Fibroblast of skin of scalp (primary cell): ENCODE data around the gene TUT1. TPM values are rescaled to one million over a fixed set of nuclear protein-coding genes. Genes with fewer than 3 reads are reported as not detected.
"Not testable (repeated sequence)": the region's sequence is repeated elsewhere in the genome, so short reads cannot be mapped to it uniquely, and the experiment has no call there.

Source experiments
- DNase-seq: peaks from one replicate; pipeline ENCODE4 v3.0.0-alpha.2; 2013
- polyA plus RNA-seq, 2 experiments: library from polyadenylated mRNA; unstranded; fragments of 120-200 nt; gene quantifications; one replicate each; pipeline ENCODE4 v1.2.1, GENCODE V29; 2013; ENCODE audit not compliant: insufficient read length in 2 of 2

The TUT1 gene
- 12.6 TPM for polyA plus RNA-seq (2013, experiment 1 of 2; ENCODE audit: insufficient read length)
- polyA plus RNA-seq (2013, experiment 2 of 2; ENCODE audit: insufficient read length): 13.3 TPM

GRCh38 chr11:62591448-62592145 is at the start of gene TUT1:
Gene TUT1, minus strand, starts transcription at chr11:62591523. Its CDS starts 38 bp downstream, at chr11:62591485.
- peak; percentile 99 for DNase-seq

- DNase-seq: no peak
These were observed 41.2 kb upstream of the TUT1 start for GRCh38 chr11:62632492-62632891.

- DNase-seq: no peak
These were observed 36.4 kb upstream of the TUT1 start for GRCh38 chr11:62627713-62628112.

- DNase-seq: no peak
These were observed 31.3 kb upstream of the TUT1 start for GRCh38 chr11:62622476-62623089.

- DNase-seq: peak; percentile 98
These were observed 30.5 kb upstream of the TUT1 start, which contains the start of gene B3GAT3 for GRCh38 chr11:62621567-62622470. Gene B3GAT3, minus strand, starts transcription at chr11:62621986. Its CDS starts 39 bp downstream, at chr11:62621947.

- DNase-seq: no peak
These were observed 29.8 kb upstream of the TUT1 start for GRCh38 chr11:62621027-62621566.

- DNase-seq: not testable (repeated sequence)
These were observed 25.6 kb upstream of the TUT1 start for GRCh38 chr11:62616957-62617356.

GRCh38 chr11:62615521-62615920 is 24.2 kb upstream of the TUT1 start:
- no peak for DNase-seq

GRCh38 chr11:62614275-62614674 is 23.0 kb upstream of the TUT1 start:
- DNase-seq: no peak

GRCh38 chr11:62613291-62613778 is 22.0 kb upstream of the TUT1 start:
- DNase-seq: no peak

- DNase-seq: peak; percentile 88
These were observed 21.3 kb upstream of the TUT1 start, which contains the start of the genes EML3 and ROM1 for GRCh38 chr11:62612366-62613290. Gene EML3, minus strand, starts transcription at chr11:62612775. Its CDS starts 318 bp downstream, at chr11:62612457. Gene ROM1, plus strand, starts transcription at chr11:62613257. Its CDS starts 25 bp downstream, at chr11:62613282.

- DNase-seq: peak; percentile 55
These were observed 20.5 kb upstream of the TUT1 start for GRCh38 chr11:62611705-62612365.

GRCh38 chr11:62610814-62611704 is 19.7 kb upstream of the TUT1 start:
- DNase-seq: no peak

- no peak for DNase-seq
These were observed 19.1 kb upstream of the TUT1 start for GRCh38 chr11:62610403-62610802.

GRCh38 chr11:62608776-62609175 is 17.5 kb upstream of the TUT1 start:
- DNase-seq: no peak

GRCh38 chr11:62607714-62608113 is 16.4 kb upstream of the TUT1 start:
- no peak for DNase-seq

- no peak for DNase-seq
These were observed 14.6 kb upstream of the TUT1 start for GRCh38 chr11:62605902-62606301.

- no peak for DNase-seq
These were observed 14.1 kb upstream of the TUT1 start for GRCh38 chr11:62605467-62605866.

- DNase-seq: no peak
These were observed 13.3 kb upstream of the TUT1 start for GRCh38 chr11:62604460-62605120.
